Choroid plexus epithelial cell (primary cell): ENCODE results near the gene CLEC12A.

Source experiments
- DNase-seq: peaks from one replicate; pipeline ENCODE4 v3.0.0-alpha.2; 2010; ENCODE audit warnings: low read depth
- H3K4me3 ChIP-seq: 2 replicates; pipeline ENCODE4 v1.5.1; 2011; ENCODE audit warnings: low read depth, mild to moderate bottlenecking, control low read depth, low read length, moderate library complexity
- CTCF ChIP-seq: conservative IDR thresholded peaks from 2 replicates; pipeline ENCODE4 v1.5.1; 2011; ENCODE audit warnings: low read depth, mild to moderate bottlenecking, control low read depth, inconsistent platforms, low read length, moderate library complexity

The CLEC12A gene

GRCh38 chr12:9933958-9934357, 37.3 kb upstream of the CLEC12A start:
- H3K4me3 ChIP-seq, result no peak overlapping the region
- DNase-seq, result no peak
- TF ChIP-seq CTCF, result no peak

- H3K4me3 ChIP-seq, result no peak overlapping the region
- TF ChIP-seq CTCF, result no peak
- no peak for DNase-seq
Observed at GRCh38 chr12:9935026-9935425, 36.2 kb upstream of the CLEC12A start.

DNA sequence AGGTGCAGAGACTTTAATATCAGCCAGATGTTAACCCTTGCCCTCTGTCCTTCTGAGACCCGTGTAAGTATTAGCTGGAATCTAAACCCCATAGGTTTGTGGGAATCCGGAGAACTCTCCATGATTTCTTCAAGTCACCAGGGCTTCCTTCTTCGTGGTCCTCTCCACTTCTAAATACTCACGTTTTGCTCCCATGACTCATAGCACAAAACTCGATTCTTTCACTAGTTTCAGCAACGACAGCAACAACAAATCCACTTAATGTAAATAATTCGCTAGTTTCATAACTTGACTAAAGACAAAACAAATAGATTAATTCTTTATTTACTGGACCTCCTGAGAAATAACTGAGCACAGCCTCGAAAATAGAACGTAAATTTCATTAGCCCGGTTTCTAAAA, 34.6 kb upstream of the CLEC12A start:
- H3K4me3 ChIP-seq, result no peak overlapping the region
- peak; percentile 18 for DNase-seq
- TF ChIP-seq CTCF, result no peak

DNA sequence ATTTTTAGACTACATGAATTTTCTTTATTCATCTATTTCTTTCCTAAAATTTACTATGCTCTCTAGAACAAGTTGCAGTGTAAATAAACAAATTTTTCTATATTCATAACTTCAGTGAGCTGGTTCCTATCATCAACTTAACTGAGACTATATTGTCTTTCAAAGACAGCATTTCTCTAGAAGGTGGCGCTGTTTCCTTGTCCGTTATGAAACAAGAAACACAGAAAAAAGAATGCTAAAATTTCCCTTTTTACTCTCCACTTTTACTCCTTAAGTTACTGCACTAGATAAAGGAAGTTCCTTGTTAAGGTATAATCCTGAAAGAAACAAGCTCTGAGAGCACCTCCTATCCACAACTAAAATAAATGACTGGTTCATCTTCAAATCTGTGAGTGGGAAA, 30.8 kb upstream of the CLEC12A start:
- no peak overlapping the region for H3K4me3 ChIP-seq
- peak; percentile 46 for DNase-seq
- peak; percentile 47 for TF ChIP-seq CTCF

DNA sequence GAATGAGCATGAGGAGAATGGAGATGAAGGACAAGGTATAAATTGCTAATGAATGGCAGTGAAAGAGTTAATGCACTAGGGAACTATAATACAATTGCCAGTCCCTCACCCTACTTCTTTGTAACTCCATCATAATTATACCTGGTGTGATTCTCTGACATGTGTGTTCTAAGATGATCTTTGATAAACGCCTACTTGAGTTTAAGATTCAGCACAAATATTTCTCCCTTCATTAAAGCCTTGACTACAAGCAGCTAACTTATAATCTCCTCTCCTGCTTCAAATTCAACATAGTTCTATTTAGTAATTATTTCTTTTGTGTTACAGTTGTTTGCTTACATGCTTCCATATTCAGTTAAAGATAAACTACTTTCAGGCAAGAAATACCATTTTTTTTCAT, 29.4 kb upstream of the CLEC12A start:
- TF ChIP-seq CTCF, result no peak
- no peak for DNase-seq
- H3K4me3 ChIP-seq, result no peak overlapping the region

GRCh38 chr12:9943240-9943639, 28.0 kb upstream of the CLEC12A start:
- DNase-seq, result no peak
- no peak for TF ChIP-seq CTCF
- no peak overlapping the region for H3K4me3 ChIP-seq

DNA sequence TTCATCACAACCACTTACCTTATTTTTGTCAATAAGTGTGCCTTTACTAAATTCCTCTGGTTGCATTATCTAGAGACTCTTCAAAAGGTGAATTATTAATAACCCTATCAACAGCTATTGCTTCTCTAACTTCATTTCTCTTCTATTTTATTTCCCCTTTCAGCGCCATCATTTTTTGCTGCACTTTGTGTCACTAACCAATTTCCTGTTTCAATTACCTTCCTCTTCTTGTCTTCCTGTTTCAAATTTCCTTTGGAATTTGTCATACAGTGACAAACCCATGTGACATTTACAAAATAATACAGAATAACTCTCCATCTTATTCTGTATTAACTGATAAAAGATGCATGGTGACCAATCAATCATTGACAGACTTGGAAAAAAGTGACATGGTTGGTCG, 26.8 kb upstream of the CLEC12A start:
- TF ChIP-seq CTCF, result no peak
- no peak for DNase-seq
- no peak overlapping the region for H3K4me3 ChIP-seq
